Measurements from ENCODE around the gene KCNK7.

The KCNK7 gene

GRCh38 chr11:65558930-65559509 is 36.6 kb downstream of the KCNK7 start:
- no peak for DNase-seq (ENCODE audit: low read depth in 1 of 2, low spot score in 1 of 2)

- DNase-seq (ENCODE audit: low read depth in 1 of 2, low spot score in 1 of 2): no peak
Measured at GRCh38 chr11:65558002-65558929, 37.3 kb downstream of the KCNK7 start, which contains the start of gene LTBP3. TSS of gene LTBP3 (minus strand) at chr11:65558359. CDS start at chr11:65557959, 400 bp downstream.

GRCh38 chr11:65557280-65558001 is 38.2 kb downstream of the KCNK7 start:
- DNase-seq (ENCODE audit: low read depth in 1 of 2, low spot score in 1 of 2): no peak

- DNase-seq (ENCODE audit: low read depth in 1 of 2, low spot score in 1 of 2): no peak
Measured at GRCh38 chr11:65556470-65557279, 38.9 kb downstream of the KCNK7 start.

- DNase-seq (ENCODE audit: low read depth in 1 of 2, low spot score in 1 of 2): no peak
Measured at GRCh38 chr11:65555693-65556231, 39.8 kb downstream of the KCNK7 start.

- no peak for DNase-seq (ENCODE audit: low read depth in 1 of 2, low spot score in 1 of 2)
Measured at GRCh38 chr11:65554842-65555430, 40.7 kb downstream of the KCNK7 start.

GRCh38 chr11:65554057-65554818 is 41.4 kb downstream of the KCNK7 start:
- DNase-seq (ENCODE audit: low read depth in 1 of 2, low spot score in 1 of 2): no peak

- peak in 1 of 2 donors; percentile 50 for DNase-seq (ENCODE audit: low read depth in 1 of 2, low spot score in 1 of 2)
Measured at GRCh38 chr11:65553301-65554001, 42.1 kb downstream of the KCNK7 start.

- DNase-seq (ENCODE audit: low read depth in 1 of 2, low spot score in 1 of 2): no peak
Measured at GRCh38 chr11:65552388-65552951, 43.1 kb downstream of the KCNK7 start.

- no peak for DNase-seq (ENCODE audit: low read depth in 1 of 2, low spot score in 1 of 2)
Measured at GRCh38 chr11:65551572-65552387, 43.8 kb downstream of the KCNK7 start.

- DNase-seq (ENCODE audit: low read depth in 1 of 2, low spot score in 1 of 2): no peak
Measured at GRCh38 chr11:65549096-65549495, 46.5 kb downstream of the KCNK7 start.

GRCh38 chr11:65548395-65548794 is 47.2 kb downstream of the KCNK7 start:
- DNase-seq (ENCODE audit: low read depth in 1 of 2, low spot score in 1 of 2): no peak

GRCh38 chr11:65547446-65548125 is 48.0 kb downstream of the KCNK7 start:
- DNase-seq (ENCODE audit: low read depth in 1 of 2, low spot score in 1 of 2): no peak

- peak; percentile 96 to 99 for DNase-seq (ENCODE audit: low read depth in 1 of 2, low spot score in 1 of 2)
Measured at GRCh38 chr11:65546217-65546958, 49.2 kb downstream of the KCNK7 start.

- no peak for DNase-seq (ENCODE audit: low read depth in 1 of 2, low spot score in 1 of 2)
Measured at GRCh38 chr11:65545853-65546216, 49.8 kb downstream of the KCNK7 start.
